K562 (cell line): ENCODE data around the gene CHST14. TPM values are rescaled to one million over a fixed set of nuclear protein-coding genes. Genes with fewer than 3 reads are reported as not detected.
A peak's percentile ranks its signal among the peaks of the same experiment; 100 is the strongest.

Experiments
- E2F3 ChIP-seq: fragments of 250-450 bp; sonication (Bioruptor Pico); IDR thresholded peaks from 2 replicates; pipeline ENCODE4 v1.4.0; 2020; ENCODE audit warnings: mild to moderate bottlenecking
- ELF1 ChIP-seq: fragments of 200-800 bp; sonication (Bioruptor generic); IDR thresholded peaks from 2 replicates; pipeline ENCODE4 v1.6.1; 2016; ENCODE audit warnings: missing genetic modification characterization, missing compliant biosample characterization
- EZH2 ChIP-seq: IDR thresholded peaks from 2 replicates; pipeline ENCODE4 v1.6.1; 2012; ENCODE audit warnings: low read depth, mild to moderate bottlenecking, inconsistent platforms, low read length, borderline replicate concordance
- FOXP1 ChIP-seq: sonication (generic); formaldehyde crosslinking; IDR thresholded peaks from 2 replicates; pipeline ENCODE4 v1.8.0; 2022; ENCODE audit warnings: mild to moderate bottlenecking, missing genetic modification reagents
- HCFC1 ChIP-seq: IDR thresholded peaks from 2 replicates; pipeline ENCODE4 v1.6.1; 2012; ENCODE audit warnings: low read depth, low read length, improper control_type of control experiment
- KLF1 ChIP-seq: fragments of 450-650 bp; IDR thresholded peaks from 2 replicates; pipeline ENCODE4 v1.6.1; 2016; ENCODE audit warnings: missing genetic modification characterization, missing compliant biosample characterization
- NELFE ChIP-seq: IDR thresholded peaks from 2 replicates; pipeline ENCODE4 v1.6.1; 2011; ENCODE audit warnings: mild to moderate bottlenecking; ENCODE audit not compliant: insufficient read depth, insufficient read length
- NR2C1 ChIP-seq, 2 experiments: fragments of 450-650 bp; IDR thresholded peaks; 2 replicates each; pipeline ENCODE4 v1.6.1; 2017; ENCODE audit warnings: mild to moderate bottlenecking in 2 of 2, antibody characterized with exemption in 1 of 2, inconsistent platforms in 1 of 2, missing compliant biosample characterization in 1 of 2, missing genetic modification characterization in 1 of 2
- RAD21 ChIP-seq, 2 experiments: fragments of 250-450 bp in 1 of 2; fragments of 450-650 bp in 1 of 2; sonication (Bioruptor Pico) in 1 of 2; formaldehyde crosslinking in 1 of 2; IDR thresholded peaks in 1 of 2; conservative IDR thresholded peaks in 1 of 2; 2 replicates each; pipeline versions ENCODE4 v1.4.0 to v1.8.0; 2020 to 2022; ENCODE audit warnings: mild to moderate bottlenecking in 2 of 2, moderate library complexity in 1 of 2
- RBFOX2 ChIP-seq: fragments of 200-400 bp; formaldehyde crosslinking; IDR thresholded peaks from 2 replicates; pipeline ENCODE4 v1.6.1; 2017; ENCODE audit warnings: low read depth, mild to moderate bottlenecking, low read length, moderate library complexity
- SP2 ChIP-seq: IDR thresholded peaks from 2 replicates; pipeline ENCODE4 v1.6.1; 2011; ENCODE audit warnings: mild to moderate bottlenecking, low read depth, low read length, moderate library complexity; ENCODE audit not compliant: poor library complexity, severe bottlenecking; ENCODE audit errors: extremely low read depth
- TAF1 ChIP-seq: IDR thresholded peaks from 2 replicates; pipeline ENCODE4 v1.6.1; 2011; ENCODE audit warnings: mild to moderate bottlenecking, low read length, moderate library complexity; ENCODE audit not compliant: insufficient read depth, control insufficient read depth, severe bottlenecking; ENCODE audit errors: extremely low read depth
- ZBTB17 ChIP-seq: fragments of 450-650 bp; formaldehyde crosslinking; IDR thresholded peaks from 2 replicates; pipeline ENCODE4 v1.4.0; 2020; ENCODE audit warnings: mild to moderate bottlenecking
- ZNF134 ChIP-seq: fragments of 250-450 bp; sonication (Bioruptor Pico); conservative IDR thresholded peaks from 2 replicates; pipeline ENCODE4 v1.4.0; 2020
- ZNF175 ChIP-seq: fragments of 200-800 bp; sonication (Bioruptor generic); IDR thresholded peaks from 2 replicates; pipeline ENCODE4 v1.6.1; 2016; ENCODE audit warnings: low read depth, mild to moderate bottlenecking, missing genetic modification characterization, missing compliant biosample characterization
- ZNF184 ChIP-seq: sonication (generic); formaldehyde crosslinking; IDR thresholded peaks from 2 replicates; pipeline ENCODE4 v1.5.0; 2020; ENCODE audit warnings: missing genetic modification reagents
- ZNF311 ChIP-seq: fragments of 250-450 bp; sonication (Bioruptor Pico); IDR thresholded peaks from 2 replicates; pipeline ENCODE4 v1.4.0; 2020; ENCODE audit warnings: mild to moderate bottlenecking, moderate library complexity
- polyA plus RNA-seq, 8 experiments: library from polyadenylated mRNA; depleted of rRNA in 4 of 8; stranded (reverse) in 5 of 8; unstranded in 3 of 8; fragments of >200 nt; fragmentation: Nextera tagmentation in 2 of 8; fragmentation: Illumina TruSeq in 1 of 8; extraction: Ambion mirVana in 2 of 8; extraction: Trizol in 1 of 8; gene quantifications; 2 replicates each; pipeline versions ENCODE4 v1.2.1 to v1.2.3, GENCODE V29; 2011 to 2014; ENCODE audit warnings: inconsistent platforms in 1 of 8, missing spikeins in 1 of 8
- total RNA-seq, 7 experiments: library from RNA; depleted of rRNA in 6 of 7; stranded (reverse); fragments of >200 nt in 6 of 7; fragmentation: Illumina TruSeq in 2 of 7; extraction: Trizol in 2 of 7; gene quantifications; 2 replicates each; pipeline versions ENCODE4 v1.2.1 to v1.2.3, GENCODE V29; 2011 to 2021; ENCODE audit warnings: low replicate concordance in 1 of 7
- TF ChIP-seq, protein P1 (sequence below): fragments of 250-450 bp; sonication (Bioruptor Pico); IDR thresholded peaks from 2 replicates; pipeline ENCODE4 v1.4.0; 2020
- TF ChIP-seq, protein P2 (sequence below): sonication (generic); formaldehyde crosslinking; IDR thresholded peaks from 2 replicates; pipeline ENCODE4 v1.8.0; 2022; ENCODE audit warnings: missing genetic modification reagents, mild to moderate bottlenecking, borderline replicate concordance
- TF ChIP-seq, protein P3 (sequence below): fragments of 250-450 bp; sonication (Bioruptor Pico); IDR thresholded peaks from 2 replicates; pipeline ENCODE4 v1.4.0; 2020; ENCODE audit warnings: mild to moderate bottlenecking, moderate library complexity

Gene CHST14
- total and polyA plus RNA-seq, 9 of the 15 experiments (the other 6 are each of a cell fraction or from before 2014, with no cell fraction given) = 1.6 to 12.1 (median 4.5) TPM

DNA sequence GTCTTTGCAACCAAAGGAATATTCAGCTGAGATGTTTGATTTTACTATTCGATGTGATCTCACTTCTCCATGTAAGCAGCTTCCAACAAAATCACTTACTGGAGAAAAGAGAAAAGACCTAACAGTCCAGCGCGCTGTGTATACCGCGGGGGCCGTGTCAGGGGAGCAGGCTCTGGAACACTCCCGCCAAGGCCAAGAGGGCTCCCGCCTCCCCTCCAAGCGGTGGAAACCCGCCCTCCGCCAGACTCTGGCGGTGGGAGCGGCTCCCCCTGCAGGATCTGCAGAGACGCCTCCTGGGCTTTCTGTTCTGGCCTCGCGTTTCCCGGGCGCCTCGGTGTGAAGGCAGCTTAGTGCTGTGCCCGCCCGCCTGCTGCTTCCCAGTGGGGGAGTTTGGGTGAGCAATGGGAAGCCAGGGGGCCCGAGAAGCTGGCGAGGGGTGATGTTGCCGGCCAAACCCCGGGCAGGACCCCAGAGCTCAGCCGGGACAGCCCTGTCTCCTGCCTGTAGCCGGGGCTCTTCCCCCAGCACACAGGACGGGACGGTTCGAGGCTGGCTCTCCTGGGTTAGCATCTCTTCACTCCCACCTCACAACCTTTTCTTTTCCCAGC, 36.3 kb downstream of the CHST14 start (continued):
- TF ChIP-seq ZNF184 (CRISPR knock-in tag) (no peak), SP2 (no peak), RBFOX2 (peak; percentile 83), ZNF311 (CRISPR knock-in tag) (no peak), TAF1 (peak; percentile 46), RAD21 (CRISPR knock-in tag; conservative IDR thresholded peaks at IDR 0.05 in 1 of 2, IDR thresholded peaks at IDR 0.05 in 1 of 2) (peak; percentile 47 to 80), FOXP1 (CRISPR knock-in tag) (0 out of 2 replicates have a peak, but pooled peaks have one; percentile 41), NR2C1 (IDR thresholded peaks at IDR 0.05) (no peak), NR2C1 (tag; IDR thresholded peaks at IDR 0.05) (no peak), NELFE (no peak), E2F3 (CRISPR knock-in tag) (0 out of 2 replicates have a peak, but pooled peaks have one; percentile 38), ZNF175 (0 out of 2 replicates have a peak, but pooled peaks have one; percentile 27), EZH2 (no peak), ELF1 (tag) (no peak), ZBTB17 (CRISPR knock-in tag) (no peak), KLF1 (tag) (no peak), ZNF134 (CRISPR knock-in tag) (no peak), HCFC1 (peak; percentile 42; the same call in 1 of the 2 replicates)
- TF ChIP-seq, protein P1, sequence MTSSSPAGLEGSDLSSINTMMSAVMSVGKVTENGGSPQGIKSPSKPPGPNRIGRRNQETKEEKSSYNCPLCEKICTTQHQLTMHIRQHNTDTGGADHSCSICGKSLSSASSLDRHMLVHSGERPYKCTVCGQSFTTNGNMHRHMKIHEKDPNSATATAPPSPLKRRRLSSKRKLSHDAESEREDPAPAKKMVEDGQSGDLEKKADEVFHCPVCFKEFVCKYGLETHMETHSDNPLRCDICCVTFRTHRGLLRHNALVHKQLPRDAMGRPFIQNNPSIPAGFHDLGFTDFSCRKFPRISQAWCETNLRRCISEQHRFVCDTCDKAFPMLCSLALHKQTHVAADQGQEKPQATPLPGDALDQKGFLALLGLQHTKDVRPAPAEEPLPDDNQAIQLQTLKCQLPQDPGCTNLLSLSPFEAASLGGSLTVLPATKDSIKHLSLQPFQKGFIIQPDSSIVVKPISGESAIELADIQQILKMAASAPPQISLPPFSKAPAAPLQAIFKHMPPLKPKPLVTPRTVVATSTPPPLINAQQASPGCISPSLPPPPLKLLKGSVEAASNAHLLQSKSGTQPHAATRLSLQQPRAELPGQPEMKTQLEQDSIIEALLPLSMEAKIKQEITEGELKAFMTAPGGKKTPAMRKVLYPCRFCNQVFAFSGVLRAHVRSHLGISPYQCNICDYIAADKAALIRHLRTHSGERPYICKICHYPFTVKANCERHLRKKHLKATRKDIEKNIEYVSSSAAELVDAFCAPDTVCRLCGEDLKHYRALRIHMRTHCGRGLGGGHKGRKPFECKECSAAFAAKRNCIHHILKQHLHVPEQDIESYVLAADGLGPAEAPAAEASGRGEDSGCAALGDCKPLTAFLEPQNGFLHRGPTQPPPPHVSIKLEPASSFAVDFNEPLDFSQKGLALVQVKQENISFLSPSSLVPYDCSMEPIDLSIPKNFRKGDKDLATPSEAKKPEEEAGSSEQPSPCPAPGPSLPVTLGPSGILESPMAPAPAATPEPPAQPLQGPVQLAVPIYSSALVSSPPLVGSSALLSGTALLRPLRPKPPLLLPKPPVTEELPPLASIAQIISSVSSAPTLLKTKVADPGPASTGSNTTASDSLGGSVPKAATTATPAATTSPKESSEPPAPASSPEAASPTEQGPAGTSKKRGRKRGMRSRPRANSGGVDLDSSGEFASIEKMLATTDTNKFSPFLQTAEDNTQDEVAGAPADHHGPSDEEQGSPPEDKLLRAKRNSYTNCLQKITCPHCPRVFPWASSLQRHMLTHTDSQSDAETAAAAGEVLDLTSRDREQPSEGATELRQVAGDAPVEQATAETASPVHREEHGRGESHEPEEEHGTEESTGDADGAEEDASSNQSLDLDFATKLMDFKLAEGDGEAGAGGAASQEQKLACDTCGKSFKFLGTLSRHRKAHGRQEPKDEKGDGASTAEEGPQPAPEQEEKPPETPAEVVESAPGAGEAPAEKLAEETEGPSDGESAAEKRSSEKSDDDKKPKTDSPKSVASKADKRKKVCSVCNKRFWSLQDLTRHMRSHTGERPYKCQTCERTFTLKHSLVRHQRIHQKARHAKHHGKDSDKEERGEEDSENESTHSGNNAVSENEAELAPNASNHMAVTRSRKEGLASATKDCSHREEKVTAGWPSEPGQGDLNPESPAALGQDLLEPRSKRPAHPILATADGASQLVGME = no peak
- TF ChIP-seq, protein P2, sequence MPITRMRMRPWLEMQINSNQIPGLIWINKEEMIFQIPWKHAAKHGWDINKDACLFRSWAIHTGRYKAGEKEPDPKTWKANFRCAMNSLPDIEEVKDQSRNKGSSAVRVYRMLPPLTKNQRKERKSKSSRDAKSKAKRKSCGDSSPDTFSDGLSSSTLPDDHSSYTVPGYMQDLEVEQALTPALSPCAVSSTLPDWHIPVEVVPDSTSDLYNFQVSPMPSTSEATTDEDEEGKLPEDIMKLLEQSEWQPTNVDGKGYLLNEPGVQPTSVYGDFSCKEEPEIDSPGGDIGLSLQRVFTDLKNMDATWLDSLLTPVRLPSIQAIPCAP (CRISPR knock-in tag) = 0 out of 2 replicates have a peak, but pooled peaks have one; percentile 32
- TF ChIP-seq, protein P3, sequence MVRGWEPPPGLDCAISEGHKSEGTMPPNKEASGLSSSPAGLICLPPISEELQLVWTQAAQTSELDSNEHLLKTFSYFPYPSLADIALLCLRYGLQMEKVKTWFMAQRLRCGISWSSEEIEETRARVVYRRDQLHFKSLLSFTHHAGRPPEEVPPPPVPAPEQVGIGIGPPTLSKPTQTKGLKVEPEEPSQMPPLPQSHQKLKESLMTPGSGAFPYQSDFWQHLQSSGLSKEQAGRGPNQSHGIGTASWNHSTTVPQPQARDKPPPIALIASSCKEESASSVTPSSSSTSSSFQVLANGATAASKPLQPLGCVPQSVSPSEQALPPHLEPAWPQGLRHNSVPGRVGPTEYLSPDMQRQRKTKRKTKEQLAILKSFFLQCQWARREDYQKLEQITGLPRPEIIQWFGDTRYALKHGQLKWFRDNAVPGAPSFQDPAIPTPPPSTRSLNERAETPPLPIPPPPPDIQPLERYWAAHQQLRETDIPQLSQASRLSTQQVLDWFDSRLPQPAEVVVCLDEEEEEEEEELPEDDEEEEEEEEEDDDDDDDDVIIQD (CRISPR knock-in tag) = no peak
